SK-N-MC (cell line): Measurements from ENCODE around the gene TMEM119.

Source experiments
- EZH2 ChIP-seq: fragments of 200-600 bp; sonication (generic); IDR thresholded peaks from one replicate; pipeline ENCODE4 v1.6.1; 2017; ENCODE audit warnings: antibody characterized with exemption
- POLR2AphosphoS5 ChIP-seq: IDR thresholded peaks from 2 replicates; pipeline ENCODE4 v1.6.1; 2012; ENCODE audit warnings: mild to moderate bottlenecking, low read depth, low read length, borderline replicate concordance

DNA sequence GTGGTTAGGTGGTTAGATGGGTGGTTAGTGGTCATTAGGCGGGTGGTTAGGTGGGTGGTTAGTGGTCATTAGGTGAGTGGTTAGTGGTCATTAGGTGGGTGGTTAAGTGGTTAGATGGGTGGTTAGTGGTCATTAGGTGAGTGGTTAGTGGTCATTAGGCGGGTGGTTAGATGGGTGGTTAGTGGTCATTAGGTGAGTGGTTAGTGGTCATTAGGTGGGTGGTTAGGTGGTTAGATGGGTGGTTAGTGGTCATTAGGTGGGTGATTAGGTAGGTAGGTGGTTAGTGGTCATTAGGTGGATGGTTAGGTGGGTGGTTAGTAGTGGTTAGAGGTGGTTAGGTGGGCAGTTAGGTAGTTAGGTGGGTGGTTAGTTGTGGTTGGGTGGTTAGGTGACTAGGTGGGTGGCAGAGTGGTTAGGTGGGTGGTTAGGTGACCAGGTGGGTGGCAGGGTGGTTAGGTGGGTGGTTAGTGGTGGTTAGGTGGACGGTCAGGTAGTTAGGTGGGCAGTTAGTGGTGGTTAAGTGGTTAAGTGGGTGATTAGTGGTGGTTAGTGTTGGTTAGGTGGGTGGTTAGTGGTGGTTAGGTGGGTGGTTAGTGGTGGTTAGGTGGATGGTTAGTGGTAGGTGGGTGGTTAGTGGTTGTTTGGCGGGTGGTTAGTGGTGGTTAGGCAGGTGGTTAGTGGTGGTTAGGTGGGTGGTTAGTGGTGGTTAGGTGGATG is 8.0 kb upstream of the TMEM119 start:
- TF ChIP-seq EZH2 (no peak), POLR2AphosphoS5 (no peak)
